A172 (cell line): Measurements from ENCODE around the gene SKAP1. TPM values are rescaled to one million over a fixed set of nuclear protein-coding genes. Genes with fewer than 3 reads are reported as not detected.
A peak's percentile ranks its signal among the peaks of the same experiment; 100 is the strongest.
"Not testable (repeated sequence)": the region's sequence is repeated elsewhere in the genome, so short reads cannot be mapped to it uniquely, and the experiment has no call there.

Experiments
- DNase-seq: peaks from one replicate; pipeline ENCODE4 v3.0.0-alpha.2; 2015; ENCODE audit warnings: low spot score
- total RNA-seq: library from RNA; depleted of rRNA; stranded (reverse); fragments of >200 nt; shearing (Covaris generic); gene quantifications from 2 replicates; pipeline ENCODE4 v1.2.3, GENCODE V29; 2014

The SKAP1 gene
- total RNA-seq, 1 experiment from 2014 or later: 2.6 TPM

DNA sequence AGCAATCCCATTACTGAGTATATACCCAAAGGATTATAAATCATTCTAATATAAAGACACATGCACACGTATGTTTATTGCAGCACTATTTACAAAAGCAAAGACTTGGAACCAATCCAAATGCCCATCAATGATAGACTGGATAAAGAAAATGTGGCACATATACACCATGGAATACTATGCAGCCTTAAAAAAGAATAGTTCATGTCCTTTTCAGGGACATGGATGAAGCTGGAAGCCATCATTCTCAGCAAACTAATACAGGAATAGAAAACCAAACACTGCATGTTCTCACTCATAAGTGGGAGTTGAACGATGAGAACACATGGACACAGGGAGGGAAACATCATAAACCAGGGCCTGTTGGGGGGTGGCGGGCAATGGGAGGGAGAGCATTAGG lies 19.3 kb upstream of the SKAP1 start:
- DNase-seq: not testable (repeated sequence)

GRCh38 chr17:48445248-48445620 lies 15.2 kb upstream of the SKAP1 start:
- DNase-seq: no peak

DNA sequence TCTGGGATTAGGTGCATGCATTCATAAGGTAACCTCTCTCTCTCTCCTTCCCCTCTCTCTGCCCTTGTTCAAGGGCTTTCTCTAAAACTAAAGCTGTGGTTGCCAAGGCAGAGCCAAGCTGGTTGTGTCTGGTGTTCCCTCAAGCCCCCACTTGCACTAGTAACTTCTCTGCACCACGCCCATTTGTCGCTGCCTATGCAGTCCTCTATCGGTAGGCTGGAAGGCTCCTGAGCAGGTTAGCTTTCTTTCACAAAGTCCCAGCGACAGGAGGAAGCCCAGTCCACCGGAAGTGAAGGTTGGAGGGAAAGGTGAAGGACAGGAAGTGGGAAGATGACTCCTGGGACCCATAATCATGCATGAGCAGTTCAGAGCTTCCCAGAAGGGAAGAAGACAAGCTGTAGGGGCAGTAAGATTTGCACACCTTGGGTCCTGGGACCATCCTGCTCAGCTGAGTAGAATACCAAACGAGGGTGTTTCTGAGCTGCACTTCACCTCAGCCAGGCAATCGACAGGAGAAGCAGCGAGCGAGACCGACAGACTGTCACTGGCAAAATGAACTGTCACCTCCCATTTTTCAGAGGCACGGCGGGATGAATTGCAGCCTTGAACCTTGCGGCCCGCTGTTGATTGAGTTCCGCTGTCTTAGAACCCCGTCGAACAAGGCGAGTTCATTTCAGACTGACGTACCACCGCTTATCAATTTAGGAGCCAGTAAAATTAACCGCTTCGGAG lies 14.7 kb upstream of the SKAP1 start:
- peak; percentile 25 for DNase-seq

DNA sequence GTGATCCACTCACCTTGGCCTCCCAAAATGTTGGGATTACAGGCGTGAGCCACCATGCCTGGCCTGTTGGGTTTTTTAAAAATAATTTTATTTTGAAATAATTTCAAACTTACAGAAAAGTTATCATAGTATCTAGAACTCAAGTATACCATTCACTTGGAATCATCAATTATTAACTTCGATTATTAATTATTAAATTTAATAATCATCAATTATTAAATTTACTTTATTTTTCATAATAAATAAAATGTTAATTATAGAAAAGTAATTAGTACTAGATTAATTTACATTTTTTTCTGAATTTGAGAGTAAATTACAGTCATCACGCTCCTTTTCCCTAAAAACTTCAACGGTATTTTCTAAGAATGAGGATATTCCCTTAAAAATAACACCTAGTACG lies 13.7 kb upstream of the SKAP1 start:
- no peak for DNase-seq

GRCh38 chr17:48442819-48443218 lies 12.8 kb upstream of the SKAP1 start:
- peak; percentile 44 for DNase-seq

- no peak for DNase-seq
Observed at GRCh38 chr17:48441862-48442261, 11.8 kb upstream of the SKAP1 start.

DNA sequence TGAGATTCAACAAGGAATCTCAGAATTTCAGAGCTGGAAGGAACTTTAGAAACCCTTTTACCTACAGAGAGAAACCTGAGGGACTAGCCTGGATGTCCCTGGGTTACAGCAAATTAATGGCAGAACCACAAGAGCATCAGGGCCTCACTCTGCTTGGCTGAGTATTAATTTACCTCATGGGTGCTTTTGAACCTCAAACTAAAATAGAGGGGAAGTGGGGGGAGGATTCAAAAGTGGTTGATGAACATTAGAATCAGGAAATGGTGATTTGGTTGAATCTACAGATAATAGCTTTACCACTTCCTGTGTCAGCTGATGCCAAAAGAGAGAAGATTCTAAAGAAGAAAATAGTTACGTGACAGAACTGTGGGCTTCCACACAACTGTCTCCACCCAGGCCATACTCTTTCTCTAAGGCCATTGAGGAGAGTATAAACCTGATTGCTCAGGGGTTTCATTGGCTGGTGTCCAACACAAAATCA lies 11.3 kb upstream of the SKAP1 start:
- DNase-seq: peak; percentile 44

GRCh38 chr17:48440669-48441068 lies 10.7 kb upstream of the SKAP1 start:
- no peak for DNase-seq

DNA sequence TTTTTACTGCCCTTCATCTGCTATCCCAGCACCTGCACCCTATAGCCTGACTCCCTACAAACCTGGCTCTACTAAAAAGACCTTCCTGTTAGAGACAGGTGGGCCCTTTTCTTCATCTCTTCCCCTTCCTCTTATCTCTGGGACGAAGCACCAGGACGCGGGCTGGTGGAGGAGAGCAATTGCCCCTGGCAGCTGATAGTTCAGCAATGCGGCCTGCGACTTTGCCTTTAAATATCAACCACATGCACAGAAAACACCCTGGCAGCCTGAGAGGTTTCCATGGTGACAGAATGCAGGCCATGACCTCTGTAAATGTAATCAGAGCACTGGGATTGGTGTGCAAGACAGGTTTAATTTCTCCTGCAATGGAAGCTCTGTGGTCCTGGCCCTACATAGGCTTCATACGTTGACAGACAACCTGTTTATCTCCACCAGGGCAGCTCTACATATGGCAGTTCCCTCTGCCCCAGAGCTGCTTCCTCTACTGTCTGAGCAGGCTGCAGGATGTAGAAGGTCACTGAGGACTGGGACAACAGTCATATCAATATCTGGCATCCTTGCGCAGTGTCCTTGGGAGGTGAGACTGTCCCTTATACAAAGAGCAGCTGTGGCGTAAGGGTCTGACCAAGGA lies 10.0 kb upstream of the SKAP1 start:
- DNase-seq: no peak

GRCh38 chr17:48439110-48439850 lies 9.3 kb upstream of the SKAP1 start:
- DNase-seq: no peak

DNA sequence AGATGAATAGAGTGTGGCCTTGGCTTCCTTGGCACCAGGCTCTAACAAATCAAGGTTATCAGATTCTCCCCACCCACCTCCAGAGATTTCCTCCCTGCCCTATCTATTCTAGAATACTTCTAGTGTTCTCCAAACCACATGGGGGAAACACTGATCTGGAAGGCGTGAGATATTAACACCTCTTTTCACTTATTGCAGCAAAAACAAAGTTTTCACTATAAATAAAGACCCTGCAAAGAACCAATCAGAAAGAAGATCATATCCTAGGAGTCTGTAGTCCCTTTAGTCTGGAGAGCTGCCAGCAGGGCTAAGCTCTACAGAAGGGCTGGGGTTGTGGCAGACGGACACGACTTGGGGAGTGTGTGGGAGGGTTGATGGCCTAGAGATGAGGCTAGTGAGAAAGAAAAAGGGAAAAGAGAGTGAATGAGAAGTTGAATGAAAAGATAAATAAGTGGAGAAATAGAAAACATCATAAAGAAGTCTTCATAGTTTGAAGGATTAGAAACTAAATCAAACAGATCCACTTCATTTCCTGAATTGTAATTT lies 8.6 kb upstream of the SKAP1 start:
- DNase-seq: no peak

DNA sequence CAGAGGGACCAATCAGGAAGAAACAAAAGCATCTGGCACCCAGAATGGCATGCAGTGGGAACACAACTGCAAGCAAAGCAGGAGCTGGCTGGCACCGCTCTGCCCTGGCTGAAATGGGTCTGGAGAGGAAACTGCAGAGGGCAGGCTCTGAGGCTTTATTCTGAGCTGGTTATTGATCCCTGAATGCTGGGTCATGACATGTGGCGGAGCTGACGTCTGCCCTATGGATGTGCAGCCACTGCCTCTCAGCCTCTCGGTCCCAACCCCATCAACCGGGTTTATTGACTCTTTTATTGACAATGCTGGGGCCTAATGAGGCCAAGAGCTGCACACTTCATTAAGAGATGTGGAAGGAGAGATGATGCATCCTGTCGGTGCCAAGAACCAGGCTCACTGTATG lies 3.9 kb upstream of the SKAP1 start:
- no peak for DNase-seq

DNA sequence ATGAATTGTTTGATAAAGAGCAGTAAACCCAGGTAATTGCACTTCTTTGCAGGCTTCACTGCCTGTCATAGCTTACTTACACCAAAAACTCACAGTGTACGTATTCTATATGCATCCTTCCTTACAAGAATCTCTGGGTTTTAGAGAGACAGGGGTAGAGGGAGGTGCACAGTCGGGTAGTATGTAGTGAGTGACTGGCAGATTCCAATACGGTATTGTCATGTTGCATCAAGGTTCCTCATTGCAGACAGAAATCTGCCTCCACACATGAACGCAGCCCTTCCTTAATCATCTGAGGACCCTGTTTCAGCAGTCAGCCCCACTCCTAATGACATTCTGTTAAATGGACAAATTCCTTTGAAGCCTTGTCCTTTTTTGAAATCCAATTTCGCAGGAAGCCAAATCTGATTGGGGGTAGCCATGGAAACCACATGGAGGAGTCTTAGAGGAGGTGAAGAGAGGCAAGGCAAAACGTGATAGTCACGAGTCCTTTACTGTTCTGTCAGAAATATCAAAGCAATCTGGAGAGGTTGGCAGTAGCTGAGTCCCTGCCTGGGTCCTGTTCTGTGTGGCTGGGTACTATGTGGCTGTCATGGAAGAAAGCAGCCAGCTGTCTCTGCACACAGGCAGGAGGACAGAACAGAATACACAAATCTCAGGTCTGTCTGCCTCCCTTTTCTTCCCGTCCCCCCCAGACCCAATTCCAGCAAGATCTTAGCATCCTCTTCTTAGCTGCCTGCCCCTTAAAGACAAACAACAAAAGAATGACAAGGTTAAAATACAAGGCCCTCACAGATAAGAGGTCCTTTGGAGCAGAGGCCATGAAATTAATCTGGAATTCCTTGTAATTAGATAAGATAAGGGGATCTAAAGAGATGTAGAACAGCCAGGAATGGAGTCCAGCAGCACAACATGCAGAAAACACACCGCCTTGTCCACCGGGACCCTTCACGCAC lies 3.1 kb upstream of the SKAP1 start:
- DNase-seq: no peak

DNA sequence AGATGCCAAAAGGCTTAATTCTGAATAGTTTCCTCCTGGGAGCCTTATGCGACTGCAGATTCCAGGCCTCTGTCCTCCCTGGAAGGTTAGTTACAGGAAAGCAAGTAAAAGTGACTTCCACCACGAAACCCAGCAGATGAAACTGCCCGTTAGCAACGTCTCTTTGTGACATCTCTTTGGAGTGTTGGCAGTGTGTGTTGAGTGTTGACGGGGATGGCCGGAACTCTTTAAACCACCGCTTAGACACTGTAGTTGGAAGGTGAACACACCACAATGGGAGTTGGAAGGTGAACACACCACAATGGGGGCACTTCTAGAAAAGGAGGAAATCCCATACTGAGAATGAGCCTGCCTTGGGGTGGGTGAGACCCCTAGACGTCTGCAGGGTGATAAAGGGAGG lies 858 bp downstream of the SKAP1 start:
- no peak for DNase-seq

DNA sequence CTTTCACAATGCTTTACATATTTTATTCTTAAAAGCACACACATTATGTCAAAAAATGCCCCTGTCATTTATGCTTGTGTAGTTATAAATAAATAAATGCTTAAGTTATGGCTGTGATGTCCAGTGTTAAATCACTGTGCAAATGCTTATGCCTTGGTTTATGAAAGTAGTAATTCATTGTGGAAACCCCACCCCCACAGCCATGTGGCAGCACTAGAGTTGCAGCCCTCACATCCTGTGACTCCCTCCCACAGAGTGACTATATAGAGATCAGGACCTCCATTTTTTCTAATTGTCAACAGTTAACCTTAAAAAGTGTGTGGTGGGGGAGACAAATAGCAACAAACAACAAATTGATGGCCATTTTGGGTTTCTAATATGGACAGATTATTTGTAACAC lies 2.4 kb downstream of the SKAP1 start:
- no peak for DNase-seq

GRCh38 chr17:48426761-48427500 lies 3.1 kb downstream of the SKAP1 start:
- DNase-seq: no peak

DNA sequence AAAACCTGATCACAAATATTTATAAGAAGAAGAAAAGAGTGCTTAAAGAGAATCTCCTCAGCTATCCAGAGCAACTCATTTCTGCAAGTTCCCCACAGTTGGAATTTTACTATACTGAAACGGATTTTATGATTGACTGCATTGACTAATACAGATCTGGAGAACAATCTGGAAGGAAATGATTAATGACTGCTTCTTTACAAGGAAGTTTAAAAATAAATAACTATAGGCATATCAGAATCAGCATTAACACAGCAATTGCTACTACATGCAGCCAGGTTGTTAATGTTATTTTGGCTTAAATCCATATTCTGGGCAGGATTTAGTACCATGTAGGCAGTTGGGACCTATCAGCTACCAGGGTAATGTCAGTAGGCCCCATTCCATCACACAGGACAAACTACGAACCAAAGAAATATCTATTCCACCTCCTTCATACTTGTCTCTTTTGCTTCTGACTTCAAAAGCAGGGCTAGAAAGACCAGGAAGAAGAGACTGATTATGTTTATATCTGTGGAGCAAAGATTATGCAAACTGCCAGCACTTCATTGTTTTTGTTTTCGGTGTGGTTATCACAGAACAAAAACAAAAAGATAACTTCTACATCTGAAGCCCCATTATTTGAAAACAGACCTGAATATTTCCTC lies 3.9 kb downstream of the SKAP1 start:
- DNase-seq: no peak

DNA sequence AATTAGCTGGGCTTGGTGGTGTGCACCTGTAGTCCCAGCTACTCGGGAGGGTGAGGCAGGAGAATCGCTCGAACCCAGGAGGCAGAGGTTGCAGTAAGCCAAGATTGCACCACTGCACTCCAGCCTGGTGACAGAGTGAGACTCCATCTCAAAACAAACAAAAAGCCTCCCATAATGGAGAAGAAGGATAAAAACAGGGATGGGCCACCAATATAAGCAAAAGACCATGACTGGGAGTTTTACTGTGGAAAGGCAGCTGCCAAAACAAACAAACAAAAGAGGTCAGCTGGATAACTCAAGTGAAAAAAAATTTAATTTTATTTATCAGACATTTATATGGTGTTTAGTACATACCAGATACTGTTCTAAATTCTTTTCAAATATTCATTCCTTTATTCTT lies 8.0 kb downstream of the SKAP1 start:
- not testable (repeated sequence) for DNase-seq

- no peak for DNase-seq
Observed at GRCh38 chr17:48420823-48421222, 9.2 kb downstream of the SKAP1 start.

- DNase-seq: no peak
Observed at GRCh38 chr17:48416971-48417370, 13.0 kb downstream of the SKAP1 start.
